T-helper 2 cell treated with Interferon-gamma antibody and Interleukin-4, amounts not matched to agents 5 μg/mL and 100 μg/mL, for 36 hours (primary cell): ENCODE results near the gene ATP1B2.

ENCODE experiments used
- DNase-seq: peaks from one replicate; pipeline ENCODE4 v3.0.0; 2021; ENCODE audit warnings: low spot score
- H3K27ac Mint-ChIP-seq: one replicate; pipeline ENCODE4 v1.8.0; 2021; ENCODE audit warnings: mild to moderate bottlenecking, mixed read lengths
- H3K27me3 Mint-ChIP-seq: one replicate; pipeline ENCODE4 v1.8.0; 2021; ENCODE audit warnings: low read depth, mixed read lengths
- H3K36me3 Mint-ChIP-seq: one replicate; pipeline ENCODE4 v1.8.0; 2021; ENCODE audit warnings: low read depth, mixed read lengths
- H3K4me1 Mint-ChIP-seq: one replicate; pipeline ENCODE4 v1.8.0; 2021; ENCODE audit warnings: low read depth, mixed read lengths
- H3K4me3 Mint-ChIP-seq: one replicate; pipeline ENCODE4 v1.8.0; 2022; ENCODE audit warnings: mild to moderate bottlenecking, moderate library complexity, mixed read lengths
- H3K9me3 Mint-ChIP-seq: one replicate; pipeline ENCODE4 v1.8.0; 2021; ENCODE audit warnings: mixed read lengths

The ATP1B2 gene

DNA sequence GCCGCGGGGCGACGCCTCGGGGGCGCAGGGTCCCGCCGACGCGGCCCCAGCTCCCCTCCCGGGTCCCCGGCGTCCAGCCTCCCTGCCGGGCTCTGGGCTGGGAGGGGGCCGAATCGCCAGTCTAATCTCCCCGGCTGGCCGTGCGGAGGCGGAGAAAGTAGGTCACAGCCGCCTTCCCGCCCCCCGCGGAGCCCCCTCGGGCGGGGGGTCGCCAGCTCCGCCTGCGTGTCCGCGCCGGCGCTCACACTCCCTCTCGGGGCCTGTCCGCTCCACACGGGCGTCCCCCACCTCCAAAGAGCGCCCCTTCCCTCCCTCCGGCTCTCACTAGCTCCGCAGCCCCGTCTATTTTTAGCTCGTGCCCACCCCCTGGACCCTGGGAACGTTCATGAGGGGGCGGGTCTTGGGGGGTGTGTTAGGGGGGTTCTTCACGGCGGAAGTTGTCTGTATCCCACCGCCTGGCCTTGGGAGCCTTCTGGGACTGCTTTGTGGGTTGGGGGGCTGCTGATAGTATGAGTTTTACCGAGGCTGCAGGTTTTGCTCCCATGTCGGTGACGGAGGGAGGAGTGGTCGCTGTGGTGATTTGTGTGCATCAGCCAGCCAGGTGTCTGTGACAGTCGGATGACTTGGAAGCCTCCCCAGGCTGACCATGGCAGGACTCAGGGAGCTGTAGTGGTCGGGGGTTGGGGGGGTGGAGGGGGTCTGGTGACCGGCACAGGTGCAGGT, 1.1 kb downstream of the ATP1B2 start:
- Mint-ChIP-seq H3K4me1 (peaks cover 12% of the 10 kb centered on the region), H3K9me3 (no peaks in the 10 kb centered on the region), H3K36me3 (no peaks in the 10 kb centered on the region), H3K27ac (no peak overlapping the region), H3K4me3 (peak overlapping the region; percentile 39), H3K27me3 (peaks cover 59% of the 10 kb centered on the region)
- DNase-seq, result no peak

- Mint-ChIP-seq H3K4me1 (peaks cover 12% of the 10 kb centered on the region), H3K27ac (no peak overlapping the region), H3K36me3 (no peaks in the 10 kb centered on the region), H3K4me3 (no peak overlapping the region), H3K9me3 (no peaks in the 10 kb centered on the region), H3K27me3 (peaks cover 58% of the 10 kb centered on the region)
- no peak for DNase-seq
Observed at GRCh38 chr17:7652388-7653356, 1.9 kb downstream of the ATP1B2 start.

GRCh38 chr17:7654832-7655540, 4.3 kb downstream of the ATP1B2 start:
- DNase-seq, result no peak
- Mint-ChIP-seq H3K4me3 (no peak overlapping the region), H3K27ac (no peak overlapping the region), H3K9me3 (no peaks in the 10 kb centered on the region), H3K36me3 (no peaks in the 10 kb centered on the region), H3K27me3 (peaks cover 45% of the 10 kb centered on the region), H3K4me1 (peaks cover 10% of the 10 kb centered on the region)

GRCh38 chr17:7655541-7655840, 4.8 kb downstream of the ATP1B2 start:
- H3K9me3 Mint-ChIP-seq, result no peaks in the 10 kb centered on the region
- no peak overlapping the region for H3K27ac Mint-ChIP-seq
- no peaks in the 10 kb centered on the region for H3K36me3 Mint-ChIP-seq
- no peak overlapping the region for H3K4me3 Mint-ChIP-seq
- peaks cover 40% of the 10 kb centered on the region for H3K27me3 Mint-ChIP-seq
- H3K4me1 Mint-ChIP-seq, result peaks cover 6% of the 10 kb centered on the region
- no peak for DNase-seq

DNA sequence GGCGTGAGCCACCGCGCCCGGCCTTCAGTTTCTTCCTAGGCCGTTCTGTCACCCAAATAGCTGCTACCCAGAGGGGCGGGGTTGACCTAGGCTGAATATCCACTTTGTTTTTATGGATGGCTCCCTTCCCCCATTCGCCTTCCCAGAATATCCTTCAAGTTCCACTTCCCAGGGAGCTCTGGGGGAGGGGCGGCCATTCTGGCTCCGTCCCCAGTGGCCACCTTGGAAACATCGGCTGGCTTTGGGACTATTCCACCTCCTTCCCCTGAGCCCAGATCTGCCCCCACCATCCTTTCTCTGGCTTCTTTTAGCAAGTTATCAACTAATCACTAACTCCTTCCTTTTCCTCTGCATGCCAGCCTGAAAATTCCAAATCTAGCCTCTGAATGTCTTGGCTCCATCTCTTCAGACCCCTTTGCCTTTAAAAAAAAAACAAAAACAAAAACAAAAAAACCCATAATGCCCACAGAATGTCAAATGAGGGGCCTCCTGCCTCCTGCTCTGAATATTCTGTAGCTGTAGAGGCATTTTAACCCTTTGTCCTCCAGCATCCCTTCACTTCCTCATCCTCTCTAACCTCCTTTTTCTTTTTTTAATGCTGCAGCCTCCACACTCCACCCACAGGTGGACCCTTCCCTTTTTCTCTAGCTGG, 6.4 kb downstream of the ATP1B2 start:
- Mint-ChIP-seq H3K36me3 (no peaks in the 10 kb centered on the region), H3K27me3 (peaks cover 29% of the 10 kb centered on the region), H3K4me1 (no peaks in the 10 kb centered on the region), H3K9me3 (no peaks in the 10 kb centered on the region), H3K4me3 (no peak overlapping the region), H3K27ac (no peak overlapping the region)
- no peak for DNase-seq

GRCh38 chr17:7667656-7668406, 17.1 kb downstream of the ATP1B2 start:
- no peak for DNase-seq
- no peak overlapping the region for H3K27ac Mint-ChIP-seq
- no peak overlapping the region for H3K4me3 Mint-ChIP-seq
- H3K4me1 Mint-ChIP-seq, result no peaks in the 10 kb centered on the region
- H3K9me3 Mint-ChIP-seq, result no peaks in the 10 kb centered on the region
- H3K36me3 Mint-ChIP-seq, result peaks cover 31% of the 10 kb centered on the region
- H3K27me3 Mint-ChIP-seq, result no peaks in the 10 kb centered on the region

- no peak for DNase-seq
- H3K27ac Mint-ChIP-seq, result no peak overlapping the region
- H3K9me3 Mint-ChIP-seq, result peaks cover 5% of the 10 kb centered on the region
- peaks cover 37% of the 10 kb centered on the region for H3K36me3 Mint-ChIP-seq
- no peaks in the 10 kb centered on the region for H3K4me1 Mint-ChIP-seq
- no peak overlapping the region for H3K4me3 Mint-ChIP-seq
- H3K27me3 Mint-ChIP-seq, result no peaks in the 10 kb centered on the region
Observed at GRCh38 chr17:7668482-7668881, 17.8 kb downstream of the ATP1B2 start.

GRCh38 chr17:7673239-7673638, 22.5 kb downstream of the ATP1B2 start:
- Mint-ChIP-seq H3K4me3 (no peak overlapping the region), H3K27ac (no peak overlapping the region), H3K4me1 (no peaks in the 10 kb centered on the region), H3K9me3 (peaks cover 12% of the 10 kb centered on the region), H3K36me3 (peaks cover 65% of the 10 kb centered on the region), H3K27me3 (no peaks in the 10 kb centered on the region)
- no peak for DNase-seq

GRCh38 chr17:7674934-7675333, 24.2 kb downstream of the ATP1B2 start:
- H3K36me3 Mint-ChIP-seq, result peaks cover 55% of the 10 kb centered on the region
- H3K9me3 Mint-ChIP-seq, result peaks cover 12% of the 10 kb centered on the region
- H3K27ac Mint-ChIP-seq, result no peak overlapping the region
- no peak overlapping the region for H3K4me3 Mint-ChIP-seq
- DNase-seq, result no peak
- H3K27me3 Mint-ChIP-seq, result no peaks in the 10 kb centered on the region
- no peaks in the 10 kb centered on the region for H3K4me1 Mint-ChIP-seq

DNA sequence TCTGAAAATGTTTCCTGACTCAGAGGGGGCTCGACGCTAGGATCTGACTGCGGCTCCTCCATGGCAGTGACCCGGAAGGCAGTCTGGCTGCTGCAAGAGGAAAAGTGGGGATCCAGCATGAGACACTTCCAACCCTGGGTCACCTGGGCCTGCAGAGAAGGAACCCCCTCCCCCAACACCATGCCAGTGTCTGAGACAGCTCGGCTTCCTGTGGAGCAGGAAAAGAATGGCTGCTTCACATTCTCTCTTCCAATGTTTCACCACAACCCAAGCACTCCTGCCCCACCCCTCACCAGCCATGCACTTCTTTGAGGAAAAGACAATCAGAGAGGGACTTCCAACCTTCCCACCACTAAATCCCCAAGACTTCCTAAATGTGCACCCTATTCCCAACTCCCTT, 25.8 kb downstream of the ATP1B2 start:
- H3K4me1 Mint-ChIP-seq, result no peaks in the 10 kb centered on the region
- peaks cover 12% of the 10 kb centered on the region for H3K9me3 Mint-ChIP-seq
- H3K27ac Mint-ChIP-seq, result no peak overlapping the region
- H3K4me3 Mint-ChIP-seq, result no peak overlapping the region
- peaks cover 48% of the 10 kb centered on the region for H3K36me3 Mint-ChIP-seq
- no peak for DNase-seq
- no peaks in the 10 kb centered on the region for H3K27me3 Mint-ChIP-seq

GRCh38 chr17:7677388-7678067, 26.8 kb downstream of the ATP1B2 start:
- Mint-ChIP-seq H3K9me3 (peaks cover 12% of the 10 kb centered on the region), H3K36me3 (peaks cover 44% of the 10 kb centered on the region), H3K4me1 (no peaks in the 10 kb centered on the region), H3K27ac (no peak overlapping the region), H3K27me3 (no peaks in the 10 kb centered on the region), H3K4me3 (no peak overlapping the region)
- no peak for DNase-seq

GRCh38 chr17:7684851-7685532, 34.3 kb downstream of the ATP1B2 start:
- peak overlapping the region; percentile 96 for H3K4me3 Mint-ChIP-seq
- H3K9me3 Mint-ChIP-seq, result no peaks in the 10 kb centered on the region
- H3K4me1 Mint-ChIP-seq, result peaks cover 25% of the 10 kb centered on the region
- DNase-seq, result no peak
- H3K27me3 Mint-ChIP-seq, result no peaks in the 10 kb centered on the region
- H3K27ac Mint-ChIP-seq, result peak overlapping the region; percentile 98
- peaks cover 28% of the 10 kb centered on the region for H3K36me3 Mint-ChIP-seq
